A549 (cell line): Measurements from ENCODE around the gene TRMO.

Experiments
- CHD2 ChIP-seq: fragments of 150-350 bp; IDR thresholded peaks from 2 replicates; pipeline ENCODE4 v1.6.1; 2014; ENCODE audit warnings: low read length; ENCODE audit not compliant: partially characterized antibody
- EHF ChIP-seq: fragments of 250-450 bp; sonication (Bioruptor Pico); IDR thresholded peaks from 2 replicates; pipeline ENCODE4 v1.5.0; 2020; ENCODE audit warnings: mild to moderate bottlenecking
- ELK1 ChIP-seq: fragments of 150-350 bp; IDR thresholded peaks from 2 replicates; pipeline ENCODE4 v1.6.1; 2014; ENCODE audit warnings: low read depth, mild to moderate bottlenecking, low read length
- EP300 ChIP-seq, 2 experiments: fragments of >200 bp; sonication (Bioruptor Twin); formaldehyde crosslinking; IDR thresholded peaks; 2 replicates in 1 of 2; 3 replicates in 1 of 2; pipeline ENCODE4 v1.6.1; 2016 to 2017
- FOSL2 ChIP-seq, 2 experiments: fragments of 450-650 bp in 1 of 2; fragments of >200 bp in 1 of 2; sonication (Bioruptor Twin) in 1 of 2; formaldehyde crosslinking; IDR thresholded peaks; 2 replicates each; pipeline versions ENCODE4 v1.5.0 to v1.6.1; 2016 to 2020; ENCODE audit warnings: mild to moderate bottlenecking in 1 of 2, moderate library complexity in 1 of 2
- NR3C1 ChIP-seq: fragments of >200 bp; sonication (Bioruptor Twin); formaldehyde crosslinking; IDR thresholded peaks from 3 replicates; pipeline ENCODE4 v1.6.1; 2017
- PHF8 ChIP-seq: fragments of 200-600 bp; sonication (generic); IDR thresholded peaks from 2 replicates; pipeline ENCODE4 v1.6.1; 2016; ENCODE audit warnings: low read depth, mild to moderate bottlenecking, antibody characterized with exemption, moderate library complexity, borderline replicate concordance
- POLR2A ChIP-seq: IDR thresholded peaks from 2 replicates; pipeline ENCODE4 v1.6.1; 2012; ENCODE audit warnings: mild to moderate bottlenecking, low read length
- TF ChIP-seq, protein P1 (sequence below): fragments of >200 bp; sonication (Bioruptor Twin); formaldehyde crosslinking; IDR thresholded peaks from 3 replicates; pipeline ENCODE4 v1.5.1; 2016
- TF ChIP-seq, protein P2 (sequence below): fragments of 200-600 bp; sonication (generic); IDR thresholded peaks from 2 replicates; pipeline ENCODE4 v1.6.1; 2016; ENCODE audit warnings: antibody characterized with exemption, mild to moderate bottlenecking, moderate library complexity
- TF ChIP-seq, protein P3 (sequence below): fragments of >200 bp; sonication (Bioruptor Twin); formaldehyde crosslinking; IDR thresholded peaks from 3 replicates; pipeline ENCODE4 v1.6.1; 2016

DNA sequence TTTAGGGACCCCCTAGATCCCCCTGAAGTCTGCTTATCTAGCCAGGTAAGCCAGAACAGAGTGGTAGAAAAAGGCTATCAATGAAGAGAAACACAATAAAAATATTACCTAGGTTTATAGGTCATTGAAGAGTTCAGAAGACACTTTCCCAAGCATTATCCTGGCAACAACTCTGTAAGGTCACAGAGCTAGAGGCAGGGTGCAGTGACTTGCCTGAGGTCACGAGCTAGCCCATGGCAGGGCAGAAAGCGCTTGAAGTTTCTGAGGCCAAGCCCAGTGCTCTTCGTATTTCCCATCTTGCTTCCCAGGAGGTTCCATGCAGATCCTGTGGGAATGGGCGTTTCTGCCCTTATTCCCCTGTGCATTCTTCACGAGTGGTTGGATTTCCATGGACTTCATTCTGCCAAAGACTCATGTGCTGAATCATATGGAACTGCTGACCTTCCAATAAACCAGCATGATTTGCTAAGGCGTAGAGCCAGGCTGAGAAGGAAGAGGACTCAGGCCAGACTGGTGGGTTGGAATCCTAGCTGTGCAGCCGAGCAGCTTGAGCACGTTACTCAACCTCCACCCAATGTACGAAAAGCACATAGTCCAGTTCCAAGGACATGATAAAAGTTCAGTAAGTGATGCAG is 22.1 kb downstream of the TRMO start:
- no peak for TF ChIP-seq PHF8
- TF ChIP-seq EHF = no peak
- no peak for TF ChIP-seq EP300 (IDR thresholded peaks at IDR 0.05)
- TF ChIP-seq ELK1 = no peak
- TF ChIP-seq, protein P1, sequence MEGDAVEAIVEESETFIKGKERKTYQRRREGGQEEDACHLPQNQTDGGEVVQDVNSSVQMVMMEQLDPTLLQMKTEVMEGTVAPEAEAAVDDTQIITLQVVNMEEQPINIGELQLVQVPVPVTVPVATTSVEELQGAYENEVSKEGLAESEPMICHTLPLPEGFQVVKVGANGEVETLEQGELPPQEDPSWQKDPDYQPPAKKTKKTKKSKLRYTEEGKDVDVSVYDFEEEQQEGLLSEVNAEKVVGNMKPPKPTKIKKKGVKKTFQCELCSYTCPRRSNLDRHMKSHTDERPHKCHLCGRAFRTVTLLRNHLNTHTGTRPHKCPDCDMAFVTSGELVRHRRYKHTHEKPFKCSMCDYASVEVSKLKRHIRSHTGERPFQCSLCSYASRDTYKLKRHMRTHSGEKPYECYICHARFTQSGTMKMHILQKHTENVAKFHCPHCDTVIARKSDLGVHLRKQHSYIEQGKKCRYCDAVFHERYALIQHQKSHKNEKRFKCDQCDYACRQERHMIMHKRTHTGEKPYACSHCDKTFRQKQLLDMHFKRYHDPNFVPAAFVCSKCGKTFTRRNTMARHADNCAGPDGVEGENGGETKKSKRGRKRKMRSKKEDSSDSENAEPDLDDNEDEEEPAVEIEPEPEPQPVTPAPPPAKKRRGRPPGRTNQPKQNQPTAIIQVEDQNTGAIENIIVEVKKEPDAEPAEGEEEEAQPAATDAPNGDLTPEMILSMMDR = no peak
- no peak for TF ChIP-seq POLR2A
- no peak for TF ChIP-seq FOSL2 (IDR thresholded peaks at IDR 0.05)
- TF ChIP-seq FOSL2 (CRISPR knock-in tag; IDR thresholded peaks at IDR 0.05) = no peak
- TF ChIP-seq, protein P2, sequence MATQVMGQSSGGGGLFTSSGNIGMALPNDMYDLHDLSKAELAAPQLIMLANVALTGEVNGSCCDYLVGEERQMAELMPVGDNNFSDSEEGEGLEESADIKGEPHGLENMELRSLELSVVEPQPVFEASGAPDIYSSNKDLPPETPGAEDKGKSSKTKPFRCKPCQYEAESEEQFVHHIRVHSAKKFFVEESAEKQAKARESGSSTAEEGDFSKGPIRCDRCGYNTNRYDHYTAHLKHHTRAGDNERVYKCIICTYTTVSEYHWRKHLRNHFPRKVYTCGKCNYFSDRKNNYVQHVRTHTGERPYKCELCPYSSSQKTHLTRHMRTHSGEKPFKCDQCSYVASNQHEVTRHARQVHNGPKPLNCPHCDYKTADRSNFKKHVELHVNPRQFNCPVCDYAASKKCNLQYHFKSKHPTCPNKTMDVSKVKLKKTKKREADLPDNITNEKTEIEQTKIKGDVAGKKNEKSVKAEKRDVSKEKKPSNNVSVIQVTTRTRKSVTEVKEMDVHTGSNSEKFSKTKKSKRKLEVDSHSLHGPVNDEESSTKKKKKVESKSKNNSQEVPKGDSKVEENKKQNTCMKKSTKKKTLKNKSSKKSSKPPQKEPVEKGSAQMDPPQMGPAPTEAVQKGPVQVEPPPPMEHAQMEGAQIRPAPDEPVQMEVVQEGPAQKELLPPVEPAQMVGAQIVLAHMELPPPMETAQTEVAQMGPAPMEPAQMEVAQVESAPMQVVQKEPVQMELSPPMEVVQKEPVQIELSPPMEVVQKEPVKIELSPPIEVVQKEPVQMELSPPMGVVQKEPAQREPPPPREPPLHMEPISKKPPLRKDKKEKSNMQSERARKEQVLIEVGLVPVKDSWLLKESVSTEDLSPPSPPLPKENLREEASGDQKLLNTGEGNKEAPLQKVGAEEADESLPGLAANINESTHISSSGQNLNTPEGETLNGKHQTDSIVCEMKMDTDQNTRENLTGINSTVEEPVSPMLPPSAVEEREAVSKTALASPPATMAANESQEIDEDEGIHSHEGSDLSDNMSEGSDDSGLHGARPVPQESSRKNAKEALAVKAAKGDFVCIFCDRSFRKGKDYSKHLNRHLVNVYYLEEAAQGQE = no peak
- no peak for TF ChIP-seq NR3C1
- no peak for TF ChIP-seq CHD2
- TF ChIP-seq, protein P3, sequence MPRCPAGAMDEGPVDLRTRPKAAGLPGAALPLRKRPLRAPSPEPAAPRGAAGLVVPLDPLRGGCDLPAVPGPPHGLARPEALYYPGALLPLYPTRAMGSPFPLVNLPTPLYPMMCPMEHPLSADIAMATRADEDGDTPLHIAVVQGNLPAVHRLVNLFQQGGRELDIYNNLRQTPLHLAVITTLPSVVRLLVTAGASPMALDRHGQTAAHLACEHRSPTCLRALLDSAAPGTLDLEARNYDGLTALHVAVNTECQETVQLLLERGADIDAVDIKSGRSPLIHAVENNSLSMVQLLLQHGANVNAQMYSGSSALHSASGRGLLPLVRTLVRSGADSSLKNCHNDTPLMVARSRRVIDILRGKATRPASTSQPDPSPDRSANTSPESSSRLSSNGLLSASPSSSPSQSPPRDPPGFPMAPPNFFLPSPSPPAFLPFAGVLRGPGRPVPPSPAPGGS = no peak
